Caki2 (cell line): ENCODE measurements around the gene CAVIN2. TPM values are rescaled to one million over a fixed set of nuclear protein-coding genes. Genes with fewer than 3 reads are reported as not detected.

Experiments
- total RNA-seq: library from RNA; depleted of rRNA; stranded (reverse); fragments of >200 nt; shearing (Covaris generic); gene quantifications from 2 replicates; pipeline ENCODE4 v1.2.3, GENCODE V29; 2014; ENCODE audit warnings: low replicate concordance; rRNA removed

The CAVIN2 gene
- total RNA-seq, 1 experiment from 2014 or later, result 0.84 TPM

Other genes starting within 250 kb of the CAVIN2 start
- gene NABP1, start 169.0 kb downstream of the CAVIN2 start, total RNA-seq, result 13.9 and 18.7 TPM in 2 replicates